Kidney capillary endothelial cell (primary cell): ENCODE data around the gene ALK.

ENCODE experiments used
- DNase-seq: peaks from one replicate; pipeline ENCODE4 v3.0.0-alpha.2; 2018; ENCODE audit warnings: low spot score

ALK gene

DNA sequence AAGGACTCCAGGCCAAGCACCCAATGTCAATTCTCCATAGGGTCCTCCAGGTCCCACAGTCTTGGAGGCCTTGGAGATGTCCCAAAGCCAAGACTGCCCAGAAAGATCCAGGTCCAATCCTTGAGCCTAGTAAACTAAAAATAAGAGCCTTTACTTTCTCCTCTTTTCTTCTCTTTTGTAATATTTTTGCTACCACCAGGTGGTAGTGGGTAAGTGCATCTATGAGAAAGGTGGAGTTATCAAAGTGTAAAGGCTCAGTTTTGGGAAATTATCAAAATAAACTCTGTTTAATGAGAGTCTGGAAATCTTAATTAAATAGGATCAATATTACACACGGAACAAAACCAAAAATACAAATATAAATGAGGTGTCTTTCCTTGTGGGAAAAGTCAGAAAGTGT is 276.4 kb downstream of the ALK start:
- no peak for DNase-seq

DNA sequence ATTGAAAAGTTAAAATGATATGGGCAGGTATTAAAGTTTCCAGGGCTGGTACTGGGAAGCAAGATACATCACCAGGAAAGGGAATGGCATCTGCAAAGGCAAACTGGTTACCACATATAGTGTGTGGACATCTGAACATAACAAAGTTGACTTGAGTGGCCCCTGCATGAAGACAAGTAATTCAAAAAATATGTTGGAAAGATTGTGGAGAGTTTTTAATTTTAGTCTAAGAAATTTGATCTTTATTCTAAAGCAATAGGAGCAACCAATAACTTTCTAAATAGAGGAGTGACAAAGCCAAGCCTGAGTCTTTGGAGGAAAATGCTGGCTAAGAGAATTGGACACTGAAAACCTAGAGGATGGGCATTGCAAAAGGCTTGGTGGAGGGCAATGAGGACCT is 278.2 kb downstream of the ALK start:
- DNase-seq, result no peak

DNA sequence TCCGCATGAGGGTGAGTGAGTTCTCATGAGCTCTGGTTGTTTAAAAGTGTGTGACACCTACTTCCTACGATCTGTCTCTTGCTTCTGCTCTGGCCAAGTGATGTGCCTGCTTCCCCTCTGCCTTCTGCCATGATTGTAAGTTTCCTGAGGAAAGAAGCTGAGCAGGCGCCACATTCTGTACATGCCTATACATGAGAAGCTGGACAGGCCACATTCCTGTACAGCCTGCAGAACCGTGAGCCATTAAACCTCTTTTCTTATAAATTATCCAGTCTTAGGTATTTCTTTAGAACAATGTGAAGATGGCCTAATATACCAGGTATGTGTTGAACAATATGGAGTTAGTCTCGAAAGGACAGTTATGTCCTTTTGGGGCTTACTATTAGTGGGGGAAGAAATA is 281.0 kb downstream of the ALK start:
- no peak for DNase-seq

DNA sequence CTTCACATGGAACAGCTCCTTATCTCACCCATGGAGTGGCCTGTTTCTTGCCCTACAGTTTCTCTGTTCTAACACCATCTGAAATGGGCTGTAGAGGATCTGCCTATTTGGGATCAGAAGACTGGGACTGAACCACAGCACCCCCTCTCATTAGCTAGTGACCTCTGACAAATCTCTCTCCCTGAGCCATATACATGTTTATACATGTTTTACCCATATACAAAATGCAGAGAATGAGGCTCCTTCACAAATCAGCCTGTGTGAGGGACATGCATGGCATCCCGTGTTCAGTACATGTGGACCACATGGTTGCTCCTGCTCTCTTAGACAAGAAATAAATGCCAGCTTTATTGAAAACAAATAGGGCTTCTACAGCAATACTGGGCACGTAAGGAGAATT is 282.7 kb downstream of the ALK start:
- no peak for DNase-seq

DNA sequence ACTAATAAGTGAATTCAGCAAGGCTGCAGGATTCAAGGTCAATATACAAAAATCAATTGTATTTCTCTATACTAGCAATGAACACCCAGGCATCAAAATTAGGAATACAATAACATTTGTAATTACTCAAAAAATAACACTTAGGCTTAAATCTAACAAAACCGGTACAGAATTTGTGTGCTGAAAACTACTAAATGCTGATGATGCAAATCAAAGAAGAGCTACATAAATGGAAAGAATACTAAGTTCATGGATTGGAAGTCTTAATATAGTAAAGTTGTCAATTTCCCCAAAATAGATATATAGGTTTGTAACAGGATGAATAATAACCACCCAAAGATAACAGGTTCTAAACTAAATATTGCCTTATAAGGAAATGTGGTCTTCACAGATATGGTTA is 286.5 kb downstream of the ALK start:
- DNase-seq, result no peak

DNA sequence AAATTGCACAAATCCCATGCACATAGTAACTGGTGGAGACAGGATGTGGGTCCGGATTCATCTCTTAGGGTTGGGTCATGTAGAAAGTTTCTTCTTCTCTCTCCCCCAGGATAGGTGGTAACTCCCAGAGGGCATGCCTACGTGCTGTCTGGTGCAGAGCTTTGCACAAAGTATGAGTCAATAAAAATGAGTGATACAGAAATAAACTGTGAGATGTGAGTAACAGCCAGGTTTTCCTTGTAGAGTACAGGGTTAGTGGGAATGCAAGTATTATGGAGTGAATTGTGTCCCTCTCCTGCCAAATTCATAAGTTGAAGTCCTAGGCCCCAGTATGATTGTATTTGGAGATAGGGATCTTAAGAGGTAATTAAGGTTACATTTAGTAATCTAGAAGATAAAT is 289.4 kb downstream of the ALK start:
- no peak for DNase-seq

DNA sequence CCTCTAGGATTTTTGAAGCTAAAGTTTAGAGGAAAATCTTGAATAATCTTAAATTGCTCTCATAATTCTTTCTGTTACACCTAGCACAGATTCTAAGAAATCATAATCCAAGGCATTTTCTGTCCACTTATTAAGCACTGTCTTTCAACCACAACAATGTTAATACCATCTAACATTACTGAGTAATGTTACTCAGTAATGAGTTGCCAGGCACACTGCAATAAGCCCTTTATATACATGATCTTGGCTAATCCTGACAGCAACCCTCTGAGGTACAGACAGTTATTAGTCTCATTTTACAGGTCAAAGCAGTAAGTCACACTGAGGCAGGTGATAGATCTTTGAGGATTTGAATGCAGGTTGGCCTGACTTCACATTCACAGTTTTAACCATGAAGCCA is 291.9 kb downstream of the ALK start:
- DNase-seq, result no peak

DNA sequence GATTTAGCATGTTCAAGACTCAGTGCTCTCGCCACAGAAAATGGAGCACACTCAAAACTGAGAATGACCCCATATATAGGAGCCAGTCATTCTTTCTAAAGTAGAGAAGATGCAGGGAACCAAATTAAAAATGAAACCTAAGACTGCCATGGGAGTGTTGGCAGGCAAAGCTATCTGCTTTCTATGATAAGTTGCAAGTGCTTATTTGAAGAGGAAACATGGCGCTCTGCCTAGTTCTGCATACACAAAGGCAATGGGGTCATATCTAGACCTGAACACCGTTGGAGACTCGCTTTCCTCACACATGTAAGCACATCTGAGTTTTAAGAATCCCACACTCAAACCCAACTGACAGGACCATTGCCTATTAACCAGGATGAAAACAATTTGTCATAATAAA is 292.5 kb downstream of the ALK start:
- DNase-seq, result no peak

DNA sequence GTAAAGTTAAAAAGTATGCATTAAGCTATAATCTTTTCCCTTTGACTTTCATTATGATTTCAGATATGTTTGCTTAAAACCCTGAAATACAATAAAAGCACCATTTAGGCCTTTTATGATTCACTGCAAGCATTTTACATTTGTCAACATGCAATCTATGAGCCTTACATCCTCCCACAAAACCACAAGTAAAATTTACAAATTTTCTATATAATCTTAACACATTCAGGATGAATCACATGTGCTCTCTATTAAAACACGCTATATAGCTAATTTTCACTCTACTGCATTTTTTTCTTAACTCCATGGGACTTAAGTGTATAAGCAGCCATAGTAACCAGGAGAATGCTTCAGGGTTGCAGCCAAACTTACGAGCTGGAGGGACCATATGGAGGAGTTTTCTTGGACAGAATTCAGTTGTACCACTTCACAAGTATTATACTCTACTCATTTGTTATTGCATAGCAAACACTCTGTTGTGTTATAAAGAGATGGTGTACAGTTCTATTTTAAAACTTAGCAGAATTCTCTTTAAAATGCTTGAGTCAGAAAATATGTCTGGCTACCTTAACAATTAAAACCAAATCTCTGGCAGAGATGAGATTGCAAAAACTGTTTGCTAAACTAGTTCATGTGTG is 293.2 kb downstream of the ALK start:
- peak; percentile 20 for DNase-seq

DNA sequence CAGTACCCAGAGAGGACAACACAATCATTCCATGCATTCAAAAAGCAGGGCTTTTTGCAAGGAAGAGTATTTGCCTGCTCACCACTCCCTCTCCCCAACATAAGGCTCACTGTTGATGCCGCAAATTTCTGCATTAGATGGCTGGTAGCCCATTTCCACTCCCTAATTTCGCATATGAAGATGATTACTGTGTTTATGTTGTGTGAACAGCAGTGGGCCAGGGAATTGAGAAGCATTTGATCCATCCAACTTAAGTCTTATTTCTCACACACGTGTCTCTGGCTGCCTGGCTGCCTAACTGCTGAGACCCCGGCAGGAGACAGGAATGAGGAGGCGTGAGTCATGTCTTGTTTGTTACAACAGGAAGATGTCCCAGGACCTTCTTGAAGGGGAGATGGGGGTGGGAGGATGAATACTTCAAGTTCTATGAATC is 294.1 kb downstream of the ALK start:
- peak; percentile 82 for DNase-seq

DNA sequence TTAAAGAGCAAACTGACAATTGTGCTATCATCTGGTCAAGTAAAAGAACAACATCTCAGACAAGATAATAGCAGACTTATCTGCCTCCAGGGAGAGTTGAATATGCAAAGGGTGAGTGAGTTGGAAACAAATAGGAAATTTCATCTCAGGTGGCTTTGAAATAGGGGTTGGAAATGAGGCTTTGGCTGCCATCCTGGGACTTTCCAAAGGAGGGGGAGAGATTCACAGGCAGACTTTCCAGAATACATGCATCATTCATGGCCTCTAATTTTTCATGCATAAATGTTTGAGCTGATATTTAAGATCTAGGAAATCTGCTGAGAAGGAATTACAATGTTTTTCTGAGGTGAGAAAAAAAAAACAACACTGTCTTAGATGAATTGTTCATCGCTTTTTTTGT is 300.5 kb downstream of the ALK start:
- no peak for DNase-seq

DNA sequence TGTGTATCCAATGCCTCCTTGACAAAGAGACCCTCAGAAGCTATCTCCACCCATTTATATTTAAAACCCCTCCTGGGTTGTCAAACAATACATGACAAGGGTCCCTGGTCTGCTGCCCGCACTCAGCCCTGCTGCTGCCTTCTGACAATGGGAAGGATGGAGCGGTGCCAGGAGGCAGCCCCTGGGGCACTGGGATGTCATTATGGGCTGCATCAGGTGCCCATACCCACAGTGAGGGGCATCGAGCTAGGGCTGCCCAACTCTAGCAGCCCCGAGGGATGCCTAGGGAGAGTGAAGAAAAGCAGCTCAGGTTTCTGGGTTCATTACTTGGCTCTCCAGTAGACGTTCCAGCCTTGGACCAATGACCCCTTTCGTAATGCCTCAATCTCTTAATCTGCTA is 301.7 kb downstream of the ALK start:
- no peak for DNase-seq

DNA sequence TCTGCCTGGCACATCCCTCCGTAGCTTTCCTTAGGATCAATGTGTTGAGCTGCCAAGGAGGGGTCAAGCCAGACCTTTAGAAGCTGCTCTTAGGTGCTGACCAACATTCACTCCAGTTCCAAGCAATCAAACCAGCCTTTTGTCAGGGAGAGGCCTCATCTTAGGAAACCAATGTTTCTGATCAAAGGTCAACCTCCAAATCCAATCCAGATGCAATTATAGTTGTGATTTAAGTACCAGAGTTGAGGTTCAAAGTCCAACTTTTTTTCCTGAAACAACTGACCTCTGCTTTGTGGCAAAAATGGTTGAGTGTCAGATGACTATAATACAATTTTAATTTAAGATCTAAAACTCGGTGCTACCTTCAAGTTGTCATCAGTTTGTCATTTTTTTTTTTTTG is 303.4 kb downstream of the ALK start:
- DNase-seq, result no peak

DNA sequence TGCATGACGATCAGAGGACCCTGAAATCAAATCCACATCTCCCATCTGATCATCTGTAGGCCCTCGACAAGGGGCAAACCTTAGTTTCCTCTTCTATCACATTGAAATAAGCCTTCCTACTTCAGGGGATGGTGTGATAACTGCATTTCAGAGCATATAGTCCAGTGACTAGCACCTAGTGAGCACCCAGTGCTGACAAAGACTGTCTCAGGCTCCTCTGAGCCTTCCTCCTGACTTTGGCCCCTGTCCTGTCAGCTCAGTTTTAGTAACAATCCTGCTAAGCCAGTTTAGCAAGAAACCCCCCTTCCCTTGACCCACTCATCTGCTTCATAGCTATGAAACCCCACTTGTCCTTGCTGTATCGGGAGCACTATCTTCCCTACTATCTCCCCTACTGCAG is 304.0 kb downstream of the ALK start:
- no peak for DNase-seq

DNA sequence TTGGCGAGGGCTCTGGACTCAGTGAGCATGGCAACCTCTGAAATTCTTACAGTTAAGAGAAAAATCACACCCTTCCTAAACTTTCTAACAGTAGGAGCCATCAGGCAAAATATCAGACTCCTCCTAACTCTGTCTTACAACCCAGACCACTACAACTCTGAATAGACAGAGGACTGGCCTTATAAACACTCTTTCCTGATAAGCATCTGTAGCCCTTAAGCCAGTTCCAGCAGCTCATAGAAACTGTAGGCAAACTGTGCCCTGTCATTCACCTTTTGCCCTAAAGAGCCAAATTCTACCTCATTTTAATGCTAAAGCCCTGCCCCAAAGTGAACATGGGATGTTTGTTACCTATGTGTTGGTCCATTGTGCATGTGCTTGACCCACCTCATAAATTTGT is 304.8 kb downstream of the ALK start:
- DNase-seq, result no peak

DNA sequence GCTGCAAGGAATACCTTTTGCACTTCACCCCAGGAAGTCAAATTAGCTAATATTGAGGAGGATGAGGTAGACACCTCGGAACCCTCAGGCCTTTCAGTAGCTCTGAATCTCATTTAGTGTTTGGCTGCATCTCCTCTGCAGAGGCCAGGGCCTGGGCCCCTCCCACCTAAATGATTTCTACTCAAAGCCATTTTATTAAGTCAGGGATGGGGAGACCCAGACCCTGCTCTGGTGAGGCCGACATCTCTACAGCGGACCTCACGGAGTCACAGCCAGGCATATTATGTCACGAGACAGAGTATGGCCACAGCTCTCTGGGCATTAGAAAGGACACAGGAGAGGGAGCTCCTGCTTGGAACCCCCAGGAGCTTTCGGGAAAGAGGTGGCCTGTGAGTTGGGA is 305.5 kb downstream of the ALK start:
- no peak for DNase-seq

DNA sequence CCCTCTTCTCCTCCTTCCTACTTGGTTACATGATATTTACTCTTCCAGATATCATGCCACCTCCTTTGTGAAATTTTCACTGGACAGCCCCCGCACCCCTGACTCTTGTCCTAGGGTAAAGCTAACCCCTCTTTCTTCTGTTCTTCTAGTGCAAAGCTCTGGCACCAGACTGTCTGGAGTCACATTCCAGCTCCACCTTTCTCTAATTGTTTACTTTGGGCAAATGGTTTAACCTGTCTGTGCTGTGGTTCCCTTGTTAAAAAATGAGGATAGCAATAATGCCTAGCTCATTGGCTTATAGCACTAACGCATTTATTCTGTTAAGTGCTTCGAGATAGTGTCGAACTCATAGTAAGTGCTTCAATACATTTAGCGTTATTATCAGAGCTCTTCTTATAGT is 306.2 kb downstream of the ALK start:
- no peak for DNase-seq

DNA sequence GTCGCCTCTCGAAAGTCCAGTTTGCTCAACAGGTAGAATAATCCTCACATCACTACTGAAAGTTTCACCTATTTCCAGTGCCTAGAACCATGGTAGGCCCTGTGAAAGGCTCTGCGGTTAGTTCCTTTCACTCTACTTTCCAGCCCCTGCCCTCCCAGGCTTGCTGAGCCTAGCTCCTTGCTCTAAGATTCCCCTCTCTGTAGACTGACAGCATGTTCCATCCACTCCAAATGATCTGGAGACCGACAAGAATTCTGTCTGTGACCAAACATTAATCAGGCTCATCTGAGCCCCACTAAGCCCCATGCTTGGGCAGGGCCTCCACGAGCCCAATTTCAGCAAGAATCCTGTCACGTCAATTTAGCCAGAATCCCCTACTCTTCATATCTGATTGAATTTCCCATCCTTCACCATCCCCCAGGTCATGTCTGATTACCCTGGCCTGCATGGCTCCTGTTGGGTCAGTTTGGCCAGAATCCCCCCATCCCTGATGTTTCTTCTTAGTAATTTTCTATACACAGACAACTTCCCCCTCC is 307.0 kb downstream of the ALK start:
- DNase-seq, result no peak

DNA sequence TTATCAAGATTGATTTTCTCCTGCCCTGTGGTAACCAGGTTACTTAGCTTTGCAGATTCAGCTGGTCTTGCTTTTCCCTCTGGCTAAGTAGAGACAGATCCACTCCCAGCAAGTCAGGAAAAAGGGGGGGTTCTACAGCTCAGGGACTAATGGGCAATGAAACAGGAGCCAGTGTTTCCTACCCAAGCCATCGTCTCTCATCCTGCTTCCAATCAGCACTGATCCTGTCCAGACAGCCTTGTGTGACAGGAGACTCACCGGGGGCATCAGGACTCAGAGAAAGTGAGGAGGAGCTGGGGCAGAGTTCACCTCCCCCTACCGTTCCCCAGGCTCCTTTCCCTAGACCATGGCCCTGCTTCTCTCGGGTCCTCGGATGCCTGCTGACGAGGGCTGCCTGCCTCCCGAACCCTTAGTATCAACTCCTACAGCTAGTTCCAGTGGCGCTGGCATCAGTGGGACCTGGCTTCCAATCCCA is 307.6 kb downstream of the ALK start:
- DNase-seq, result no peak

DNA sequence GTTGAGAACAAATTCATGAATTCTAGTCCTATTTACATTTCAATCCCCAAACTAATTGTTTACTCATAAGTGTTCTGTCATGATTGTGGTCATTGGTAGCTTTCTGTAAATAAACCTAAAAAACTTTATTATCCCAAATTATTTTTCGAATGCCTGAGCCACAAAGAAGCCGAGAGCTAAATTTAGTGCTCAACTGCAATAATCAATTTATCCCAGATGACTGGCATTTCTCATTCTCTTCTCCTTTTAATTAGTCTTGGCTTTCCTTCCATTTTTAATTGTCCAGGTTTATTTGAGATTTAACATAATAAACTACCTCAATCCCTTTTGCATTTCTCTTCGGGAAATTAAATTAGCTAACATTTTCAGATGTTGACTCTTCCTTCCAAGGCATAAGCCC is 308.3 kb downstream of the ALK start:
- DNase-seq, result no peak

DNA sequence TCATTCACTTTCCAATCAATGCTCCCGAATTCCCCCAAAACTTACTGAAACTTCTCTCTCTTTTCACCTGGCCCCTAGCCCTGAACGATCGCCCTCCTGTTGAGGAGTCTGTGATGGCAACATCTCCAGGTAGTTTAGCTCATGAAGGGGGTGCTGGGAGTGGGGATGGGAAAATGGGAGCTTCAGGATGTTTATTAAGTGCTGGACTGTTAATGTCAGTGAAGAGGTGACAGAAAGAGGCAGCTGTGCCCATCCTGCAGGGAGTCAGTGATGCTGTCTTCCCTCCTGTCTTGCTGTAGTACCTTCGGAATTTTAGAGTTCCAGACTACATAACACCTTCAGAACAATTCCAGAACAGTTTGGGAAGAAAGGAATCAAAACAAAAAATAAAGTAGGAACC is 308.8 kb downstream of the ALK start:
- no peak for DNase-seq

DNA sequence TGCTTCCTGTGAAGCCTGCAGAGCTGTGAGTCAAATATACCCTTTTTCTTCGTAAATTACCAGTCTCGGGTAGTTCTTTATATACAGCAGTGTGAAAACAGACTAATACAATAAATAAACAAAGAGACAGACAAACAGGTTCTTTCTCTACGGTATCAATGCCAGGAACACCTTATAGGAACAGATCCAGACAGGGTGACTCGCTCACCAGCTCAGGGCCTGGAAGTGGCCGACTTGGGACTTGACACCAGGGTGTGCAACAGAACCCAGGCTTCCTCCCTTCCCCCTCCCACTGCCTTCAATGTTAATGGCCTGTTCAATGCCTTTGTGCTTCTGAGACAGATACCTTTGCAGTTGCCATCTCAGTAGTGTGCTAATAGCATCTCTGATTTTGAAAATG is 309.5 kb downstream of the ALK start:
- no peak for DNase-seq

DNA sequence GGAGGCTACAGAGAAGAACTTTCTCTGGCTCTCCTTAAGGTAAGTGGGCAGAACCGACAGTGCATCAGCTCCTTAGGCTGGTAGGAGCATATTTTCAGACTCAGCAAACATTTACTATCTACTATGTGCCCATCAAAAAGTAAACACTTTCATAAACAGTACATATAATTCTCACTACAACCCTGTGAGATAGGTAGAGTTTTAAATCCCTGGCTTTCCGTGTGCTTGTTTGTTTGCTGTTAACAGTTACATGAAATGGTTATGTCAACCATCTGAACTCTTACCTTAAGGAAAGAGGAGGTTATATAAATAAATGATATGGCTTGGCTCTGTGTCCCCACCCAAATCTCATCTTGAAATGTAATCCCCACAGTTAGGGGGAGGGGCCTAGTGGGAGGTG is 310.1 kb downstream of the ALK start:
- DNase-seq, result no peak

DNA sequence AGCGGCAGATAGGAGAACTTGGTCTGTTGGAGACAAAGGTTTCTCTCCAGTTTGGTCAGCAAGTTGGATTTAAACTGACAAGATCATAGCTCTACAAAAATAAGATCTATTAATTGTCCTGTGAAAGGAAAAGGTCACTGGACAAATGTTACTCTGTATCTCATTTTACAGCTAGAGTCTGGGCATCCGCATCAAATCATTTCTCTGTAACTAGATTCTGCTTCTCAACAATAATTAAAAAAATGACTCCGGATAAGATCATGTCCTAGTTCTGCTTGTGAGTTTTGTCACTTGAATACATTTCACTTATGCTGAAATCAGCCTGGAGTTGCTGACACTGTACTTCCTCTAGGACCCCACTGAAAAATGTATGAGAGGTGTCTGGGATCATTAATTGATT is 310.8 kb downstream of the ALK start:
- no peak for DNase-seq

DNA sequence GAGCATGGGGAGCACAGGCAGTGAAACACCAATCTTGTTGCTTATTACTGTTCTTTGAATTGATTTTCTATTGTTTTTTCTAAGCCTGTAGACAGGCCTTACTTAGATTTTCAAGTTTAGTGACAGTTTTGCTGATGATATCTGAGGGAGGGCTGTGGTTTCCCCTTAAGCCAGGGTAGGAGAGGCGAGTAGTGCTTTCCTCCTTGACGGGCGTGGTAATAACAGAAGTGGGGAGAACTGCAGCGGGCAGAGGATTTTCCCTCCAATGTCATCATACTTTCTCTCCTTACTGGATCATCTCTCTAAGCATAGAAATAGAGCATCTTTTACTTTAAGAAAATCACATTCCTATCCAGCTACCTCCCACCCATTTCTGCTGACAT is 314.4 kb downstream of the ALK start:
- no peak for DNase-seq
